BJ (cell line): ENCODE results near the gene MLPH. TPM values are rescaled to one million over a fixed set of nuclear protein-coding genes. Genes with fewer than 3 reads are reported as not detected.
"Not testable (repeated sequence)": the region's sequence is repeated elsewhere in the genome, so short reads cannot be mapped to it uniquely, and the experiment has no call there.

Experiments
- CTCF ChIA-PET: fragments of 350-600 bp; formaldehyde crosslinking; extraction: SDS; loops from one replicate; lab custom pipeline; 2021; ENCODE audit warnings: antibody characterized with exemption, inconsistent platforms; lab: Yijun Ruan, JAX
- POLR2A ChIA-PET: fragments of 300-600 bp; sonication (Branson Sonifier 250); formaldehyde crosslinking; extraction: SDS; loops from one replicate; lab custom pipeline; 2021; ENCODE audit warnings: antibody characterized with exemption; lab: Charles Lee
- DNase-seq: peaks from one replicate; pipeline ENCODE4 v3.0.0-alpha.2; 2011; ENCODE audit warnings: low read depth
- H3K27me3 ChIP-seq: 2 replicates; pipeline ENCODE4 v1.6.0; 2011; ENCODE audit warnings: low read length; ENCODE audit not compliant: control insufficient read depth, insufficient read depth
- H3K36me3 ChIP-seq: 2 replicates; pipeline ENCODE4 v1.5.1; 2011; ENCODE audit warnings: low read length; ENCODE audit not compliant: control insufficient read depth, insufficient read depth
- H3K4me3 ChIP-seq: 2 replicates; pipeline ENCODE4 v1.5.1; 2011; ENCODE audit warnings: low read depth, mild to moderate bottlenecking, control low read depth, low read length
- polyA plus RNA-seq: library from polyadenylated mRNA; depleted of rRNA; stranded (reverse); fragments of >200 nt; gene quantifications from 2 replicates; pipeline ENCODE4 v1.2.3, GENCODE V29; 2011
- TF ChIP-seq, protein P1 (sequence below): IDR thresholded peaks from 2 replicates; pipeline ENCODE4 v1.5.1; 2011; ENCODE audit warnings: low read depth, mild to moderate bottlenecking, control low read depth, inconsistent platforms, low read length, moderate library complexity; ENCODE audit not compliant: insufficient read depth

MLPH gene
- polyA plus RNA-seq, 1 experiment: 18.5 TPM

DNA sequence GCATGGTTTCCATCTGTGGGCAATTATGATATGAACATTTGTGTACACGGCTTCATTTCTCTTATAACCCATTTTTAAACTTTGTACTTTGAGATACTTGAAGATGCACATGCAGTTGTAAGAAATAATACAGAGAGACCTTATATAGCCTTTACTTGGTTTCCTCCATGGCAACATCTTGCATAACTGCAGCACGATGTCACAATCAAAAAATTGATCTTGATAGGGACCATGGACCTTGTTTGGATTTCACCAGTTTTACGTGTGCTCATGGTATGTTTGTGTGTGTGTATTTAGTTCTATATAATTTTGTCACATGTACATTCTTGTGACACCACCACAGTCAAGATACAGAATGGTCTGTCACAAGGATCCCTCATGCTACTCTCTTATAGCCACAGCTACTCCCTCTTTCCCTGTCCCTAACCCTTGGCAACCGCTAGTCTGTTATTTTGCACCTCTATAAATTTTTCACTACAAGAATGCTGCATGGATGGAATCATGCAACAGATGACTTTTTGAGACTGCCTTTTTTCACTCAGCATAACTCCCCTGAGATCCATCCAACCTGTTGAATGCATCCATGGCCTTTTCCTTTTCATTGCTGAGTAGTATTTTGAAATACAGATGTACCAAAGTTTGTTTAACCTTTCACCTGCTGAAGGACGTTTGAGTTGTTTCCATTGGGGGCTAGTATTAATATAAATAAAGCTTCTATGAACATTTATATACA lies 19.4 kb upstream of the MLPH start:
- Histone ChIP-seq H3K4me3 (no peak overlapping the region), H3K36me3 (no peaks in the 10 kb centered on the region), H3K27me3 (no peaks in the 10 kb centered on the region)
- no peak for DNase-seq
- ChIA-PET CTCF (interaction anchor here (0.6 to 4.9 kb wide), 7 partner anchors 7 to 342 kb away, joined by 3 to 55 read pairs (median 12); partner anchors contain the start of gene COL6A3), POLR2A (no interaction called here)
- TF ChIP-seq, protein P1, sequence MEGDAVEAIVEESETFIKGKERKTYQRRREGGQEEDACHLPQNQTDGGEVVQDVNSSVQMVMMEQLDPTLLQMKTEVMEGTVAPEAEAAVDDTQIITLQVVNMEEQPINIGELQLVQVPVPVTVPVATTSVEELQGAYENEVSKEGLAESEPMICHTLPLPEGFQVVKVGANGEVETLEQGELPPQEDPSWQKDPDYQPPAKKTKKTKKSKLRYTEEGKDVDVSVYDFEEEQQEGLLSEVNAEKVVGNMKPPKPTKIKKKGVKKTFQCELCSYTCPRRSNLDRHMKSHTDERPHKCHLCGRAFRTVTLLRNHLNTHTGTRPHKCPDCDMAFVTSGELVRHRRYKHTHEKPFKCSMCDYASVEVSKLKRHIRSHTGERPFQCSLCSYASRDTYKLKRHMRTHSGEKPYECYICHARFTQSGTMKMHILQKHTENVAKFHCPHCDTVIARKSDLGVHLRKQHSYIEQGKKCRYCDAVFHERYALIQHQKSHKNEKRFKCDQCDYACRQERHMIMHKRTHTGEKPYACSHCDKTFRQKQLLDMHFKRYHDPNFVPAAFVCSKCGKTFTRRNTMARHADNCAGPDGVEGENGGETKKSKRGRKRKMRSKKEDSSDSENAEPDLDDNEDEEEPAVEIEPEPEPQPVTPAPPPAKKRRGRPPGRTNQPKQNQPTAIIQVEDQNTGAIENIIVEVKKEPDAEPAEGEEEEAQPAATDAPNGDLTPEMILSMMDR: no peak

DNA sequence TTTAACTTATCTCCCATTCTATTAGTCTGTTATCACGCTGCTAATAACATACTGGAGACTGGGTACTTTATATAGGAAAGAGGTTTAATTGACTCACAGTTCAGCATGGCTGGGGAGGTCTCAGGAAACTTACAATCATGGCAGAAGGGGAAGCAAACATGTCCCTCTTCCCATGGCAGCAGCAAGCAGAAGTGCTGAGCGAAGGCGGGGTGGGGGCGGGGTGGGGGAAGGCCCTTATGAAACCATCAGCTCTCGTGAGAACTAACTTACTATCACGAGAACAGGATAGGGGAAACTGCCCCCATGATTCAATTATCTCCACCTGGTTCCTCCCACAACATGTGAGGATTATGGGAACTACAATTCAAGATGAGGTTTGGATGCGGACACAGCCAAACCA lies 17.6 kb upstream of the MLPH start:
- POLR2A ChIA-PET, H3K4me3 ChIP-seq, H3K27me3 ChIP-seq, H3K36me3 ChIP-seq, DNase-seq: not testable (repeated sequence)
- CTCF ChIA-PET: interaction anchor here (0.7 to 4.9 kb wide), 12 partner anchors 9 to 313 kb away, joined by 3 to 55 read pairs (median 4); partner anchors contain the start of genes COL6A3 and MLPH

DNA sequence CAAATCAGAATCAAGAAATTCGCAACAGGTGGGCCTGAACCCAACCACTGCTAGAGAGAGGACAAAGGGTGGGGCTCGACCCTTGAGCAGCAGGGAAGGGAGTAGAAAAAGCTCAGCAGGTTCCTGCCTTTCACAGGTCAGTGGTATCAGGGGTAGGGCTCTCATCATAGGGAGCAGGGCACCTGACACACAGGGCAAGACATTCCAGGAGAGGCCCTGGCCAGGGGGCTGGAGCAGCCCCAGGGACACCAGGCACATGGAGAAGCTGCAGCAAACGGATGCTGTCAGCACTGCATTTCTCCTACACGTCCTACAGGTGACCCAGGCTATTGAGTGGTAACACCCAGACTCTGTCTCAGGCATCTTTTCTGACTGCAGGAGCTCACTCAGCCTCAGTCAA lies 17.2 kb upstream of the MLPH start:
- H3K36me3 ChIP-seq: no peaks in the 10 kb centered on the region
- no peaks in the 10 kb centered on the region for H3K27me3 ChIP-seq
- no peak overlapping the region for H3K4me3 ChIP-seq
- TF ChIP-seq, protein P1: no peak
- no peak for DNase-seq
- CTCF ChIA-PET: interaction anchor here (0.7 to 4.9 kb wide), 18 partner anchors 9 to 337 kb away, joined by 3 to 55 read pairs (median 6); partner anchors contain the start of genes COL6A3 and MLPH
- POLR2A ChIA-PET: no interaction called here

DNA sequence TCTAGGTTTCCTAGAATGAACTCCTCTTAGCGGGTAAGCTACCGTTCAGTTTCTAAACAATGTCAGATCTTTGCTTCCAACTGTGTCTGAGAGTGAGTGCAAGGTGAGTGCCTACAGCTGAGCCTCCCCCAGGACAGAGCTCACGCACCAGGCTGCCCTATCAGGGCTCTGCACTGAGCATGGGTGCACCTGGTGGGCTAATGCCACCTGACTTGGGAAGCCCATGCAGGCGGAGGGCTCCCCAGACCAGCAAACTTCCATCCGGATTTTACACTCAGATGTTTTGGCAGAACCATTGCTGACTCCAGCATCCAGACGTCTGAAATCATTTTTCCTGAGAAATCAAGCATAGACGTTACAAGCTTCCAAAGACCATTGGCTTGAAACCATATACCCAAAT lies 16.1 kb upstream of the MLPH start:
- CTCF ChIA-PET: interaction anchor here (0.6 to 4.9 kb wide), 28 partner anchors 10 to 349 kb away, joined by 3 to 55 read pairs (median 4); partner anchors contain the start of genes COL6A3 and MLPH

DNA sequence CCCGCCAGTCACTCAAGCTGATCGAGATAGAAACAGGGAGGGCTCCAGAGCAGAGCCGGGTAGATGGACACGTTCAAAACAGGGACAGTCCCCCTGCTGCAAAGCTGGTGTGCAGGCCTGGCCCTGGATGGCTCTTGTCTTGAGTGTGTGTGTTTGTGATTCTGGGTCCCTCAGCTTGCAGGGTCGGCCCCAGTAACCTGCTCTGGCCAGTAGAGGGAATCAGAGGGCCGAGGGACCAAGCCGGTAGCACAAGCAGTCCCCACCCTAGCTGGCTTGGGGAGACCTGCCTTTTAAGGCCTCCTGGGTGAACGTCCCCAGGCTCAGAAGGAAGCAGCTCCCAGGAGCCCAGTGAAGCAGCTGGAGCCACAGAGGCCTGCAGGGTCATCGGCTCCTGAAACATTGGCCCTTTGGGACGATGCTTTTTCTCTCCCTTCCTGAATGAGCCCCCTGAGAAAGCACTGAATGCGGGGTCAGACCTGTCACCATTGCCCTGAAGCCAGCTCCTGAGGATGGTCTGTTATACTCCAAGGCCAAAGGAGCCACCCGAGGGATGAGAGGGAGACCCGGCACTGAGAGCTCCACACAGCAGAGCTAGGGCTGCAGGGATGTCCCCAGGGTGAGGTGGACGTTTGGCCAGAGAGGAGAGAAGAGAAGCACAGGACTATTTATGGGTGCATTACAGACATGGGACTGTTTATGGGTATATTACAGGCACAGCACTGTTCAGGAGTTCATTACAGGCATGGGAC lies 15.4 kb upstream of the MLPH start:
- no peaks in the 10 kb centered on the region for H3K27me3 ChIP-seq
- ChIA-PET POLR2A (interaction anchor here (0.6 kb wide), 1 partner anchor 50 kb away, joined by 4 read pairs; no protein-coding TSS in a partner anchor), CTCF (interaction anchor here (0.5 to 4.9 kb wide), 28 partner anchors 11 to 730 kb away, joined by 3 to 55 read pairs (median 4); partner anchors contain the start of genes COL6A3 and MLPH)
- TF ChIP-seq, protein P1: peak; percentile 90
- no peak for DNase-seq
- no peaks in the 10 kb centered on the region for H3K36me3 ChIP-seq
- H3K4me3 ChIP-seq: no peak overlapping the region

More for the DNA sequence above, 16.1 kb upstream of the MLPH start:
- POLR2A ChIA-PET: no interaction called here
- no peaks in the 10 kb centered on the region for H3K36me3 ChIP-seq
- no peak for DNase-seq
- no peaks in the 10 kb centered on the region for H3K27me3 ChIP-seq
- H3K4me3 ChIP-seq: no peak overlapping the region
- TF ChIP-seq, protein P1: no peak
